ENCODE data around the gene GPR12.

GRCh38 chr13:26758496-26759157, 2.0 kb downstream of the GPR12 start:
- TF ChIP-seq POLR2A (IDR thresholded peaks at IDR 0.05) (no peak), CTCF (IDR thresholded peaks at IDR 0.05 in 8 of 11, conservative IDR thresholded peaks at IDR 0.05 in 3 of 11) (no peak), POLR2AphosphoS5 (IDR thresholded peaks at IDR 0.05) (no peak)
